HL-60/S4 (cell line): ENCODE results near the gene GADD45A.

Source experiments
- in situ Hi-C: fragments of 300-500 bp; cut with MboI; formaldehyde crosslinking; loops from 2 replicates; pipeline ENCODE4 v1.14.3; 2022; ENCODE audit warnings: low sequenced_read_pairs

The GADD45A gene

GRCh38 chr1:67687649-67688048 is 2.6 kb downstream of the GADD45A start:
- in situ Hi-C loops = no loop called here

GRCh38 chr1:67688526-67689219 is 3.7 kb downstream of the GADD45A start:
- in situ Hi-C loops = no loop called here

- in situ Hi-C loops = no loop called here
Measured at GRCh38 chr1:67689267-67690017, 4.4 kb downstream of the GADD45A start.

- in situ Hi-C loops = no loop called here
Measured at GRCh38 chr1:67690018-67690363, 5.0 kb downstream of the GADD45A start.

- in situ Hi-C loops = no loop called here
Measured at GRCh38 chr1:67690411-67690810, 5.4 kb downstream of the GADD45A start.

GRCh38 chr1:67691712-67692111 is 6.7 kb downstream of the GADD45A start:
- in situ Hi-C loops = no loop called here

- in situ Hi-C loops = no loop called here
Measured at GRCh38 chr1:67695963-67696362, 11.0 kb downstream of the GADD45A start.

GRCh38 chr1:67696708-67697107 is 11.7 kb downstream of the GADD45A start:
- in situ Hi-C loops = no loop called here

GRCh38 chr1:67700220-67700619 is 15.2 kb downstream of the GADD45A start:
- in situ Hi-C loops = no loop called here

- in situ Hi-C loops = no loop called here
Measured at GRCh38 chr1:67700692-67701410, 15.8 kb downstream of the GADD45A start.

- in situ Hi-C loops = no loop called here
Measured at GRCh38 chr1:67701876-67702275, 16.9 kb downstream of the GADD45A start.

- in situ Hi-C loops = no loop called here
Measured at GRCh38 chr1:67704351-67704750, 19.4 kb downstream of the GADD45A start.

GRCh38 chr1:67705735-67706453 is 20.9 kb downstream of the GADD45A start:
- in situ Hi-C loops = no loop called here

GRCh38 chr1:67708606-67709005 is 23.6 kb downstream of the GADD45A start:
- in situ Hi-C loops = no loop called here

- in situ Hi-C loops = no loop called here
Measured at GRCh38 chr1:67710417-67710816, 25.4 kb downstream of the GADD45A start.

- in situ Hi-C loops = no loop called here
Measured at GRCh38 chr1:67711158-67711854, 26.3 kb downstream of the GADD45A start.

- in situ Hi-C loops = no loop called here
Measured at GRCh38 chr1:67711855-67712212, 26.8 kb downstream of the GADD45A start.

- in situ Hi-C loops = no loop called here
Measured at GRCh38 chr1:67713057-67713846, 28.3 kb downstream of the GADD45A start.

GRCh38 chr1:67715819-67716218 is 30.8 kb downstream of the GADD45A start:
- in situ Hi-C loops = no loop called here

GRCh38 chr1:67716800-67717199 is 31.8 kb downstream of the GADD45A start:
- in situ Hi-C loops = no loop called here
